Common myeloid progenitor, CD34-positive (primary cell): ENCODE data around the gene CPA3.

Experiments used
- CTCF ChIA-PET: fragments of 350-600 bp; sonication (Branson Sonifier 250); formaldehyde crosslinking; loops from one replicate; lab custom pipeline; 2021; ENCODE audit warnings: antibody characterized with exemption; lab: Charles Lee
- POLR2A ChIA-PET: fragments of 350-600 bp; sonication (Branson Sonifier 250); formaldehyde crosslinking; loops from one replicate; lab custom pipeline; 2021; ENCODE audit warnings: antibody characterized with exemption; lab: Charles Lee
- DNase-seq, 3 donors: peaks; one replicate each; pipeline versions ENCODE4 v3.0.0 to v3.0.0-alpha.2; 2013
- H3K27ac ChIP-seq, 2 experiments: 1 replicate in 1 of 2; 2 replicates in 1 of 2; pipeline ENCODE4 v1.7.0; 2013; ENCODE audit warnings: inconsistent platforms in 2 of 2, low read length in 2 of 2, mild to moderate bottlenecking in 2 of 2, low read depth in 1 of 2, moderate library complexity in 1 of 2; ENCODE audit not compliant: severe bottlenecking in 2 of 2, insufficient read depth in 1 of 2, poor library complexity in 1 of 2
- H3K27me3 ChIP-seq, 5 experiments: replicated peaks in 2 of 5; 1 replicate in 3 of 5; 2 replicates in 2 of 5; pipeline versions ENCODE4 v1.6.1 to v1.7.0; 2013; ENCODE audit warnings: low read length in 4 of 5, mild to moderate bottlenecking in 2 of 5, moderate library complexity in 2 of 5, inconsistent platforms in 1 of 5; ENCODE audit not compliant: insufficient read depth in 5 of 5, control insufficient read depth in 4 of 5
- H3K36me3 ChIP-seq, 4 experiments: 1 replicate in 2 of 4; 2 replicates in 2 of 4; pipeline versions ENCODE4 v1.6.1 to v1.7.0; 2013; ENCODE audit warnings: low read length in 3 of 4, control low read depth in 1 of 4, mild to moderate bottlenecking in 1 of 4; ENCODE audit not compliant: control insufficient read depth in 4 of 4, insufficient read depth in 4 of 4
- H3K4me1 ChIP-seq, 4 experiments: 1 replicate in 3 of 4; 2 replicates in 1 of 4; pipeline versions ENCODE4 v1.6.1 to v1.7.1; 2013; ENCODE audit warnings: low read length in 3 of 4, mild to moderate bottlenecking in 3 of 4, control low read depth in 1 of 4, inconsistent platforms in 1 of 4, moderate library complexity in 1 of 4; ENCODE audit not compliant: control insufficient read depth in 4 of 4, insufficient read depth in 4 of 4; ENCODE audit errors: control extremely low read depth in 1 of 4
- H3K4me3 ChIP-seq, 7 experiments: 1 replicate in 4 of 7; 2 replicates in 3 of 7; pipeline versions ENCODE4 v1.5.1 to v1.7.0; 2013; ENCODE audit warnings: mild to moderate bottlenecking in 7 of 7, low read length in 6 of 7, moderate library complexity in 6 of 7, inconsistent platforms in 2 of 7, low read depth in 2 of 7, control low read depth in 1 of 7; ENCODE audit not compliant: insufficient read depth in 4 of 7, control insufficient read depth in 1 of 7; ENCODE audit errors: extremely low read depth in 1 of 7
- H3K9me3 ChIP-seq, 5 experiments: 1 replicate in 4 of 5; 2 replicates in 1 of 5; pipeline versions ENCODE4 v1.6.1 to v1.7.1; 2013; ENCODE audit warnings: low read length in 4 of 5, mild to moderate bottlenecking in 2 of 5, inconsistent platforms in 1 of 5, low read depth in 1 of 5, moderate library complexity in 1 of 5; ENCODE audit not compliant: control insufficient read depth in 4 of 5, insufficient read depth in 2 of 5; ENCODE audit errors: control extremely low read depth in 1 of 5
- WGBS: methylation state at CpG from one replicate; pipeline ENCODE4 v1.1.5; 2013; ENCODE audit not compliant: insufficient coverage; 5-methylcytosine and 5-hydroxymethylcytosine counted together

The CPA3 gene

GRCh38 chr3:148857316-148857715 lies 7.8 kb upstream of the CPA3 start:
- 94% methylated on average over 2 of the region's 4 CpGs for WGBS
- ChIA-PET CTCF (interaction anchor here (0.5 to 0.8 kb wide), 2 partner anchors 17 to 85 kb away, joined by 3 to 5 read pairs; no protein-coding TSS in a partner anchor), POLR2A (no interaction called here)

GRCh38 chr3:148861277-148861869 lies 3.7 kb upstream of the CPA3 start:
- no peak overlapping the region for H3K4me3 ChIP-seq
- CTCF ChIA-PET: interaction anchor here (0.8 to 11.2 kb wide), 9 partner anchors 8 to 134 kb away, joined by 3 to 155 read pairs (median 13); no protein-coding TSS in a partner anchor
- H3K27ac ChIP-seq: no peak overlapping the region
- H3K36me3 ChIP-seq: no peaks in the 10 kb centered on the region
- no CpG with 5 or more reads among the region's 1 CpG for WGBS
- H3K4me1 ChIP-seq: peaks cover 9 to 31% (median 25%) of the 10 kb centered on the region in 4 experiments
- POLR2A ChIA-PET: no interaction called here
- H3K9me3 ChIP-seq: no peaks in the 10 kb centered on the region
- H3K27me3 ChIP-seq: no peaks in the 10 kb centered on the region
- peak; percentile 56 to 77 (median 74) for DNase-seq

More at GRCh38 chr3:148857316-148857715, 7.8 kb upstream of the CPA3 start:
- no peak overlapping the region for H3K4me3 ChIP-seq
- H3K27me3 ChIP-seq: no peaks in the 10 kb centered on the region
- no peak overlapping the region for H3K27ac ChIP-seq
- peaks cover 5 to 10% (median 7%) of the 10 kb centered on the region in 4 experiments for H3K4me1 ChIP-seq
- H3K9me3 ChIP-seq: no peaks in the 10 kb centered on the region
- no peak for DNase-seq
- no peaks in the 10 kb centered on the region for H3K36me3 ChIP-seq

- no peaks in the 10 kb centered on the region for H3K9me3 ChIP-seq
- no peaks in the 10 kb centered on the region for H3K27me3 ChIP-seq
- WGBS: 18% methylated on average over 4 of the region's 4 CpGs
- H3K4me1 ChIP-seq: peaks cover 20 to 48% (median 32%) of the 10 kb centered on the region in 4 experiments
- H3K4me3 ChIP-seq: no peak overlapping the region
- ChIA-PET CTCF (interaction anchor here (0.5 to 11.2 kb wide), 10 partner anchors 10 to 136 kb away, joined by 3 to 155 read pairs (median 8); no protein-coding TSS in a partner anchor), POLR2A (no interaction called here)
- no peak for DNase-seq
- no peaks in the 10 kb centered on the region for H3K36me3 ChIP-seq
- no peak overlapping the region for H3K27ac ChIP-seq
Measured at GRCh38 chr3:148863297-148863696, 1.8 kb upstream of the CPA3 start.

DNA sequence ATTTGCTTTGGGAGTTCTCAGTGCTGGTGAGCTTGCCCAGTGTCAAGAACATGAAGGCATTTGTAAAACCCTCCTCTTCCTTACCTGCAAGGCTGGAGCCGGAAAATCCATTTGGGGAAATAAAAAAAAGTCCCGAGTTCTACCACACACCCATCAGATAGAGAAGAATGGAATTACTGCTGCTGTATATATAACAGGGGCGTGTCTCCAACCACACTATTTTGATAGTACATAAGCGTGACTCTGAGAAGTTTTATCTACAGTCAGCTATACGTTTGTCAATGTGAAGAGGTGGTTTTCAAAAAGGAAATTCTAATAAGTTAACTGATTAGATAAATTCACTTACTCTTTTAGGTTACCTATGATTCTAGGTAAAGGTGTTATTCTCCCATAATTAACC lies 1.3 kb upstream of the CPA3 start:
- H3K4me1 ChIP-seq: peaks cover 20 to 52% (median 32%) of the 10 kb centered on the region in 4 experiments
- ChIA-PET CTCF (interaction anchor here (0.5 to 11.2 kb wide), 6 partner anchors 14 to 137 kb away, joined by 3 to 155 read pairs (median 3); no protein-coding TSS in a partner anchor), POLR2A (no interaction called here)
- H3K4me3 ChIP-seq: no peak overlapping the region
- H3K27ac ChIP-seq: no peak overlapping the region
- no peaks in the 10 kb centered on the region for H3K36me3 ChIP-seq
- no peaks in the 10 kb centered on the region for H3K9me3 ChIP-seq
- peak in 2 of 3 donors; percentile 34 to 64 for DNase-seq
- no peaks in the 10 kb centered on the region for H3K27me3 ChIP-seq
- no CpG with 5 or more reads among the region's 5 CpGs for WGBS

GRCh38 chr3:148866261-148866660 lies 1.2 kb downstream of the CPA3 start:
- H3K27me3 ChIP-seq: no peaks in the 10 kb centered on the region
- peak overlapping the region in 4 of 7 experiments; percentile 21 to 39 (median 38) for H3K4me3 ChIP-seq
- H3K9me3 ChIP-seq: no peaks in the 10 kb centered on the region
- H3K27ac ChIP-seq: no peak overlapping the region
- ChIA-PET CTCF (interaction anchor here (0.6 to 11.2 kb wide), 4 partner anchors 15 to 80 kb away, joined by 3 to 155 read pairs (median 49); no protein-coding TSS in a partner anchor), POLR2A (no interaction called here)
- WGBS: 100% methylated on average over 2 of the region's 4 CpGs
- DNase-seq: no peak
- peaks cover 20 to 53% (median 32%) of the 10 kb centered on the region in 4 experiments for H3K4me1 ChIP-seq
- H3K36me3 ChIP-seq: no peaks in the 10 kb centered on the region

- DNase-seq: no peak
- H3K27ac ChIP-seq: no peak overlapping the region
- WGBS: 96% methylated on average over 8 of the region's 9 CpGs
- ChIA-PET POLR2A (no interaction called here), CTCF (interaction anchor here (0.7 to 2.1 kb wide), 3 partner anchors 9 to 16 kb away, joined by 3 to 13 read pairs (median 5); no protein-coding TSS in a partner anchor)
- H3K4me3 ChIP-seq: no peak overlapping the region
- no peaks in the 10 kb centered on the region for H3K36me3 ChIP-seq
- peaks cover 0 to 8% (median 2%) of the 10 kb centered on the region in 4 experiments for H3K4me1 ChIP-seq
- no peaks in the 10 kb centered on the region for H3K9me3 ChIP-seq
- H3K27me3 ChIP-seq: no peaks in the 10 kb centered on the region
Measured at GRCh38 chr3:148873270-148873927, 8.3 kb downstream of the CPA3 start.
